CD4-positive, alpha-beta T cell (primary cell): ENCODE results near the gene TCEA2. TPM values are rescaled to one million over a fixed set of nuclear protein-coding genes. Genes with fewer than 3 reads are reported as not detected.
A peak's percentile ranks its signal among the peaks of the same experiment; 100 is the strongest.

Source experiments
- ATAC-seq: fragments of 200-7000 bp; cut with Tn5 transposase; one replicate; pipeline ENCODE4 v1.10.0; 2022; ENCODE audit warnings: mild to moderate bottlenecking; ENCODE audit not compliant: poor library complexity
- CTCF ChIA-PET: fragments of 350-600 bp; sonication (Branson Sonifier 250); formaldehyde crosslinking; loops from one replicate; lab custom pipeline; 2021; ENCODE audit warnings: antibody characterized with exemption, inconsistent platforms; lab: Charles Lee
- POLR2A ChIA-PET: fragments of 350-600 bp; sonication (Branson Sonifier 250); formaldehyde crosslinking; loops from one replicate; lab custom pipeline; 2021; ENCODE audit warnings: antibody characterized with exemption, inconsistent platforms; lab: Charles Lee
- DNase-seq, 14 experiments: peaks; one replicate each; pipeline ENCODE4 v3.0.0-alpha.2; 2013 to 2020; ENCODE audit warnings: mixed read lengths in 2 of 14
- H3K27ac ChIP-seq, 2 donors: one replicate each; pipeline versions ENCODE4 v1.5.1 to v1.7.0; 2013; ENCODE audit warnings: low read length in 2 of 2, low read depth in 1 of 2, mild to moderate bottlenecking in 1 of 2
- H3K27me3 ChIP-seq, 2 experiments: 1 replicate in 1 of 2; 2 replicates in 1 of 2; pipeline versions ENCODE4 v1.6.1 to v1.7.0; 2013; ENCODE audit warnings: low read length in 2 of 2, control low read depth in 1 of 2, mild to moderate bottlenecking in 1 of 2, moderate library complexity in 1 of 2; ENCODE audit not compliant: insufficient read depth in 2 of 2, control insufficient read depth in 1 of 2
- H3K36me3 ChIP-seq: one replicate; pipeline ENCODE4 v1.6.1; 2013; ENCODE audit warnings: low read length, control low read depth; ENCODE audit not compliant: insufficient read depth
- H3K4me1 ChIP-seq: one replicate; pipeline ENCODE4 v1.6.1; 2013; ENCODE audit warnings: low read length, control low read depth; ENCODE audit not compliant: insufficient read depth
- H3K4me3 ChIP-seq: one replicate; pipeline ENCODE4 v1.5.1; 2013; ENCODE audit warnings: mild to moderate bottlenecking, low read length, moderate library complexity
- H3K9me3 ChIP-seq, 2 experiments: 1 replicate in 1 of 2; 2 replicates in 1 of 2; pipeline versions ENCODE4 v1.6.1 to v1.7.0; 2013; ENCODE audit warnings: low read length in 2 of 2, mild to moderate bottlenecking in 2 of 2, control low read depth in 1 of 2, moderate library complexity in 1 of 2; ENCODE audit not compliant: control insufficient read depth in 1 of 2, insufficient read depth in 1 of 2
- H3K27ac Mint-ChIP-seq: one replicate; pipeline ENCODE4 v1.8.0; 2020; ENCODE audit warnings: mixed read lengths
- H3K27me3 Mint-ChIP-seq: one replicate; pipeline ENCODE4 v1.8.0; 2021; ENCODE audit warnings: mixed read lengths
- H3K36me3 Mint-ChIP-seq: one replicate; pipeline ENCODE4 v1.8.0; 2021; ENCODE audit warnings: low read depth, mixed read lengths
- H3K4me1 Mint-ChIP-seq: one replicate; pipeline ENCODE4 v1.8.0; 2021; ENCODE audit warnings: low read depth, mixed read lengths
- H3K4me3 Mint-ChIP-seq: one replicate; pipeline ENCODE4 v1.8.0; 2020; ENCODE audit warnings: mild to moderate bottlenecking, mixed read lengths
- H3K9me3 Mint-ChIP-seq: one replicate; pipeline ENCODE4 v1.8.0; 2020; ENCODE audit warnings: mixed read lengths
- CTCF ChIP-seq: fragments of 200-600 bp; IDR thresholded peaks from one replicate; pipeline ENCODE4 v1.8.0; 2022; ENCODE audit warnings: antibody characterized with exemption, mild to moderate bottlenecking
- intact Hi-C, 2 experiments: fragments of 100-400 bp; cut with DNase I in 1 of 2; cut with micrococcal nuclease in 1 of 2; formaldehyde crosslinking; loops; one replicate each; pipeline versions ENCODE4 v1.15.1 to v1.9.0; 2023 to 2025; cut with DNase I, micrococcal nuclease
- total RNA-seq, 174 experiments: library from RNA in 2 of 174; stranded (reverse) in 2 of 174; gene quantifications; one replicate each; pipeline ENCODE4 v1.2.3 and lab custom pipeline; 2021 to 2026

The TCEA2 gene
- total RNA-seq, 2 experiments from 2014 or later, result 28.4 to 29.9 TPM

- Mint-ChIP-seq H3K36me3 (no peaks in the 10 kb centered on the region), H3K4me1 (peaks cover 2% of the 10 kb centered on the region), H3K4me3 (no peak overlapping the region), H3K9me3 (no peaks in the 10 kb centered on the region), H3K27ac (no peak overlapping the region), H3K27me3 (peaks cover 9% of the 10 kb centered on the region)
- peak in 1 of 14 experiments; percentile 21 for DNase-seq
- ATAC-seq, result no peak
- Histone ChIP-seq H3K27me3 (peaks cover 5 to 9% of the 10 kb centered on the region in 2 experiments), H3K9me3 (no peaks in the 10 kb centered on the region), H3K4me3 (no peak overlapping the region), H3K4me1 (peaks cover 2% of the 10 kb centered on the region), H3K36me3 (no peaks in the 10 kb centered on the region), H3K27ac (no peak overlapping the region)
- no peak for TF ChIP-seq CTCF
- ChIA-PET CTCF (no interaction called here), POLR2A (no interaction called here)
- intact Hi-C loops, result no loop called here
Measured at GRCh38 chr20:64107736-64108457, 44.9 kb downstream of the TCEA2 start.

GRCh38 chr20:64108731-64109681 is 46.0 kb downstream of the TCEA2 start:
- H3K27ac ChIP-seq, result no peak overlapping the region
- Mint-ChIP-seq H3K27ac (no peak overlapping the region), H3K27me3 (no peaks in the 10 kb centered on the region), H3K36me3 (no peaks in the 10 kb centered on the region), H3K4me3 (no peak overlapping the region), H3K9me3 (no peaks in the 10 kb centered on the region), H3K4me1 (no peaks in the 10 kb centered on the region)
- intact Hi-C loops, result no loop called here
- TF ChIP-seq CTCF, result no peak
- H3K36me3 ChIP-seq, result no peaks in the 10 kb centered on the region
- no peaks in the 10 kb centered on the region for H3K9me3 ChIP-seq
- ATAC-seq (no peak), DNase-seq (peak in 1 of 14 experiments; percentile 25)
- ChIA-PET POLR2A (no interaction called here), CTCF (no interaction called here)
- H3K4me3 ChIP-seq, result no peak overlapping the region
- no peaks in the 10 kb centered on the region for H3K4me1 ChIP-seq
- no peaks in the 10 kb centered on the region for H3K27me3 ChIP-seq

- no peak for TF ChIP-seq CTCF
- Histone ChIP-seq H3K9me3 (no peaks in the 10 kb centered on the region), H3K27ac (no peak overlapping the region), H3K36me3 (no peaks in the 10 kb centered on the region), H3K27me3 (no peaks in the 10 kb centered on the region), H3K4me1 (no peaks in the 10 kb centered on the region), H3K4me3 (no peak overlapping the region)
- Mint-ChIP-seq H3K27ac (no peak overlapping the region), H3K27me3 (no peaks in the 10 kb centered on the region), H3K36me3 (no peaks in the 10 kb centered on the region), H3K4me3 (no peak overlapping the region), H3K4me1 (no peaks in the 10 kb centered on the region), H3K9me3 (no peaks in the 10 kb centered on the region)
- ChIA-PET CTCF (no interaction called here), POLR2A (no interaction called here)
- no peak for ATAC-seq
- peak in 1 of 14 experiments; percentile 12 for DNase-seq
- intact Hi-C loops, result no loop called here
Measured at GRCh38 chr20:64109831-64110391, 46.9 kb downstream of the TCEA2 start.
